GM18517 (cell line): ENCODE measurements around the gene SDF4.

ENCODE experiments used
- ATAC-seq: cut with Tn5 transposase; IDR thresholded peaks from one replicate; pipeline ENCODE4 v1.9.1; 2021; ENCODE audit warnings: mild to moderate bottlenecking, moderate library complexity; ENCODE audit not compliant: unreplicated experiment

The SDF4 gene

GRCh38 chr1:1231400-1232207, at the start of gene SDF4:
Gene SDF4 (minus strand): TSS chr1:1232001. CDS start chr1:1228772, 3,229 bp downstream.
- peak; percentile 85 for ATAC-seq

GRCh38 chr1:1280782-1281481, 49.1 kb upstream of the SDF4 start:
- ATAC-seq: no peak

GRCh38 chr1:1279028-1279427, 47.2 kb upstream of the SDF4 start:
- ATAC-seq: no peak

GRCh38 chr1:1278620-1279019, 46.8 kb upstream of the SDF4 start:
- ATAC-seq: no peak

- no peak for ATAC-seq
These were observed 44.0 kb upstream of the SDF4 start for GRCh38 chr1:1275836-1276235.

GRCh38 chr1:1274931-1275431, 43.2 kb upstream of the SDF4 start:
- no peak for ATAC-seq

GRCh38 chr1:1274299-1274930, 42.6 kb upstream of the SDF4 start:
- no peak for ATAC-seq

GRCh38 chr1:1273512-1274298, 41.9 kb upstream of the SDF4 start, which contains the start of gene UBE2J2:
Gene UBE2J2 (minus strand): TSS chr1:1273854. CDS start chr1:1267992, 5,862 bp downstream.
- ATAC-seq: peak; percentile 50

DNA sequence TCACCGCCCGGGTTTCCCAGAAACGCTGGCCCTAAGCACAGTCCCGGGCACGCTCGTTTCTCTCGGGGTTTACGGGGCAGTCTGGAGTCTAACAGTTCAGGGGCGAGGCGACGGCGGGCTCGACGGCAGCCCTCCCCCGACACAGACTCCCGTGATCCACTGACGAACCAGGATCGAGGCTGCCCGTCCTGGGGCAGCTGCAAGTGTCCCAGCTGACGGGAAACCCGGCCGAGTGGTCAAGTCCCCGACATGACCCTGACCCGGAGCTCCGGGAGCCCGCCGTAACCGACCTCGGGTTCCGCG, 41.4 kb upstream of the SDF4 start:
- peak; percentile 4 for ATAC-seq

GRCh38 chr1:1272341-1273208, 40.8 kb upstream of the SDF4 start:
- no peak for ATAC-seq

- no peak for ATAC-seq
These were observed 39.0 kb upstream of the SDF4 start for GRCh38 chr1:1270813-1271212.

- ATAC-seq: no peak
These were observed 36.5 kb upstream of the SDF4 start for GRCh38 chr1:1268284-1268682.

DNA sequence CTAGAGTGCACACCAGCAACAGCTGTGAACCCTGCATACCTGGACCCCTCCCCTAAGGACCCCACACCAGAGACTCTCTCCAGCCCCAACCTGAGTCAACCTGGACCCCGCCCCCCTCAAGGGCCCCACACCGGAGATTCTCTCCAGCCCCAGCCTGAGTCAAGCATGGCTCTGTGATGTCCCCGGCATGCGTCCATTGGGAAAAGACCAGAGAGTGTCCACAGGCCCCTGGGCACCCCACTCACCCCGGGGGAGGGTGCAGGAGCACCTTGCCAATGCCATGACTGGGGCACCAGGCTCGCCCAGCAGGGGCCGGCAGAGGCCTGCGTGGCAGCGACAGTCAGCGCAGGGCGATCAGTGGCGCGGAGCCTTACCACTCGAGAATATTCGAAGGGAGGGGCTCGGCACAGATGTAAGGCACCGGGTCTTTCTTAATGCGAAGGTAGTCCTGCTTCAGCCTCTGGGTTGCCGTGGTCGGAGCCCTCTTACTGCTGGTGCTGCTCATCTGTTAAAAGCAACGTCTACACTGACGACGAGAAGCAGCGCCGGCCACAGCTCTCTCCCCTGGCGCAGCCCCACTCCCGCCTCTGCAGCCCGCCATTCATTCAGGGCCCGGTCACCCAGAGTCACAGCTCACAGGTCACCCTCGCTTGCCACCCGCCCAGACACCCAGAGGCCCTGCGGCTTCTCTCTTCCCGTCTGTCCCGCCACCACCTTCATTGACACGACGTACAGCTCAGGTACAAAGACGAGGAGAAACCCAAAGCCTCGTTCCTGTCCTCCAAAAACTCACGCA, 35.9 kb upstream of the SDF4 start:
- no peak for ATAC-seq

DNA sequence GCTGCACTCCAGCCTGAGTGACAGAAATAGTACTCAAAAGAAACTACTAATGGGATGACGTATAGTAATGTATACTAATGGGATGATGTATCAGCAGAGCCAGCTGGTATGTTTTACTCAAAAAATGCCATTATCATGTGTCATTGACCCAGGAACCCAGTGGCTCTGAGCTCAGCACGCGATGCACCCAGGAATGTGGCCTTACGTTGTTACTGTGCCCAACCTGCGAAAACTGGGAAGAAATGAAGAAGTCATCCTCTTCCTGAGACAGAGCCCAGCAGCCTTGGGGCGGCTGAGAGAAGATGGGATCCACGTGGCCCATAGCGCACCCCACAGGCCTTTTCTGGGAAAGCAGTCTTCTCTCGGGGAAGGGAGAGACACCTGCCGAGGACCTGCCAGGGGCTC, 33.1 kb upstream of the SDF4 start:
- no peak for ATAC-seq

DNA sequence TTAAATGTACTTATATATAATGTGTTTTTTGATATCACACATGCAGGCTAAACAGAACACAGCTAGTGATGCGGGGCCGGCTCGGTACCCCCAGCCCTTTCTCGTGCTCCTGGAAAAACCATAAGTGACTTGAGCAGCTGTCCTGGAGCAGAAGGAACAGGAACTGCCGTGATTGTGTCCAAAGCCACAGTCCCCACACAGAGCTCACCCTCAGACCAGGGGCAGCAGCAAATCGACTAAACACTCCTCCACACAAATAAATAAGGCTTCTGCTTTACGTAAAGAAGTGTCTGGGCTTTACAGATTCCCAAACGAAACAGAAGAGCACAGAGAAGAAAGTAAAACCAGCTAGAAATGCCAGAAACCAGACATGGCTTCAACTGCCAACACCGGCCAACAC, 32.2 kb upstream of the SDF4 start:
- no peak for ATAC-seq

- no peak for ATAC-seq
These were observed 31.0 kb upstream of the SDF4 start for GRCh38 chr1:1262758-1263157.

DNA sequence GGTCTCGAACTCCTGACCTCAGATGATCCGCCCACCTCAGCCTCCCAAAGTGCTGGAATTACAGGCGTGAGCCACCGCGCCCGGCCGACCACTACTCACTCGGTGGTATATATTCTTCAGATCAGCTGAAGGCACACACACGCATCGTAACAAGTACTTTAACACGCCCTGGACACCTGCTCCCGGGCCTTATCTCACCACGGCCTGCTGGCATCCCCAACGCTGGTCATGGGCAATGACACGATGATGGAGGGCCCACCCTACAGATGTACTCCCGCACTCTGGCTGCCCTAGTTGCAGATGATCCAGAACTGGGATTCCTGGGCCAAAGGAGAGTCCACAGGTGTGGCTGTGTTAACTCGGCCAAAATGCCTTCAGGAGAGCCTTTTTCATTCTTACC, 30.3 kb upstream of the SDF4 start:
- no peak for ATAC-seq

DNA sequence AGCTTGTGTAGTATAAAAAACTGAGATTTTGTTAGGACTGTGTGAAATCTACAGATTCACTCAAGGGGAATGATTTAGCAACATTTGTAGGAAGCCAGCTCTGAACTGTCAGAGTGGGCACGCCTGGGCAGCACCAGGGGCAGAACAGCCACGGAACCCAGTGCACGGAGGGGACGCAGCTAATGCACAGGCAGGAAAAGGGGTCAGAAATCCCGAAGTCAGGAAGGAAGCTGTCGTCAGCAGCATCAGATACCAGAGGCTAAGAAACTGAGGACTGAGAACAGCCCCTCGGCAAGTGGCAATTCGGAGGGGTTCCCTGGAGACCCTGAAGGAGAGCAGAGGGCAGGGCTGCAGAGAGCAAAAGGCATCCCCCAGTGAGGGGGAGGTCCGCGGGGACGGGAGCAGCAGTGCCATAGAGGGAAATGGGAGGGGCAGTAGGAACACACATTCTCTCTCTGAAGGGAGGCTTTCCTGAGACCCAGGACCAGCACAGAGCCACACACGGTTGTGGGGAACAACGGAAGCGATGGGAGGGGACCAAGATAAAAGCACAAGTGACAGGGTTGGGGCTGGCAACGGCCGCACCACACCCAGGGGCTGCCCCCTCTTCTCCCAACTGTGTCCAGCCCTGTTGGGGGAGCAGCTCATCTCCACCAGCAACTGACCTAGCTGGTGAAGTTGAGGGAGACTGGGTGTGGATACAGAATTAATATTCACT, 29.2 kb upstream of the SDF4 start:
- no peak for ATAC-seq
